AML-193 (cell line): ENCODE results near the gene FAP.

Experiments used
- DNase-seq, 2 experiments: peaks; one replicate each; lab custom pipeline; 2025; lab: John Stamatoyannopoulos, UW

Gene FAP

DNA sequence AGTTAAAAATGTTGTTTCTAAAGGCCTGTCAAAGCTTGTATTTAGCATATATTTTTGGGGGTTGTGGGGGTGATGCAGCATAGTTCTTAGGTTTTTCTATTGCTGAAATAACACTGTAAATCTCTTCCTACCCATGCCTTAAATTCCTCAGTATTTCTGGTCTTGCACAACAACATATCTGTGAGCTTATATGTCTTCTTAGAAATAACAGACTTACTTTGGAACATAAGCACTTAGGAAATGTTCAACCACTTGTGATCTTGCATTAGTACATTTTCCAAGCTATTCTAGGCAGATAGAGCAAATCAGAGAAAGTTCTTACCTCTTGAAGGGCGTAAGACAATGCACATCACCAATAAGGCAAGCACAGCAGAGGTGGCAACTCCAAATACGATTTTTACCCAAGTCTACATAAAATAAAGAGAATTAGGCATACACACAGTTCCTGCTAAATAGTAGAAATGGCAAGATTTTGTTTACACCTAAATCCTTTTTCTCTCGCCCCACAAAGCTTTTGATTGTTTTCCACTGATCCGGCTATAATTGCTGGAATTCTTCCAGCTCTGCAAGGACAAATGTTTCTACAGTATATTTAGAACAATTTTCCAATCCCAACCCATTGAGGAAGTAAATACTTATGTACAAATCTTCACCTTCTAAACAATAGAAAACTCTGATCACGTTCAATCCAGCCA, 512 bp downstream of the FAP start:
- no peak for DNase-seq

DNA sequence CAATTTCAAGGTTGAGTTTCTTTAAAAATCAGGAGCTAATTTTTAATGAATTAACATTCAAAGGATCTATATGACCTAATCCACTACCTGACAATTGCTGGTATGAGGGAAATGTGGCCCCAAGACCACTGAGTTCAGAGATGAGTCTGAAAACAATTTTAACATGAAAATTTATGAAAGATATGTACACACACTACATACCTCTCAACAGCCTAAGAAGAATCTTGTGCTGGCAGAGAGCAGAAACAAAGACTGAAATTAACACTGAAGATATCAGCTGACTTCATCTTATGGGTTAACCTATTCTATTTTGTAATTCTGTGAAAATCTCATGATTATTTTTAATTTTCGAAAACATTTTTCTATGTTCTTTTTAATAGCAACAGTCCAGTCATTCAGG, 1.7 kb downstream of the FAP start:
- no peak for DNase-seq

DNA sequence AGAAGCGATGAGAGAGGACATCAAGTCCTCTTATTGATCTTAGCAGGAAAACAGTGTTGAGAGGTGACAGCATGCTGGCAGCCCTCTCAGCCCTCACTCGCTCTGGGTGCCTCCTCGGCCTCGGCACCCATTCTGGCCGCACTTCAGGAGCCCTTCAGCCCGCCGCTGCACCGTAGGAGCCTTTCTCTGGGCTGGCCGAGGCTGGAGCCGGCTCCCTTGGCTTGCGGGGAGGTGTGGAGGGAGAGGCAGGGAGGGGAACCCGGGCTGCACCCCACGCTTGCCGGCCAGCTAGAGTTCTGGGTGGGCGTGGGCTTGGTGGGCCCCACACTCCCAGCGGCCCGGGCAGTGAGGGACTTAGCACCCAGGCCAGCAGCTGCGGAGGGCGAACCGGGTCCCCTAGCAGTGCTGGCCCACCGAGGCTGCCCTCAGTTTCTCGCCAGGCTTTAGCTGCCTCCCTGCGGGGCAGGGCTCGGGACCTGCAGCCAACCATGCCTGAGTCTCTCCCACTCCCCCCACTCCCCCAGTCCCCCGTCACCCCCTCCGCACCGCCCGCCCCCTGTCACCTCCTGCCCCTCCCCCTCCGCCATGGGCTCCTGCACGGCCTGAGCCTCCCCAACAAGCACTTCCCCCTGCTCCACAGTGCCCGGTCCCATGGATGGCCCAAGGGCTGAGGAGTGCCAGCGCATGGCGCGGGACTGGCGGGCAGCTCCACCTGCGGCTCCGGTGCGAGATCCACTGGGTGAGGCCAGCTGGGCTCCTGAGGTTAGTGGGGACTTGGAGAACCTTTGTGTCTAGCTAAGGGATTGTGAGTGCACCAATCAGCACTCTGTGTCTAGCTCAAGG, 8.4 kb downstream of the FAP start:
- no peak for DNase-seq

DNA sequence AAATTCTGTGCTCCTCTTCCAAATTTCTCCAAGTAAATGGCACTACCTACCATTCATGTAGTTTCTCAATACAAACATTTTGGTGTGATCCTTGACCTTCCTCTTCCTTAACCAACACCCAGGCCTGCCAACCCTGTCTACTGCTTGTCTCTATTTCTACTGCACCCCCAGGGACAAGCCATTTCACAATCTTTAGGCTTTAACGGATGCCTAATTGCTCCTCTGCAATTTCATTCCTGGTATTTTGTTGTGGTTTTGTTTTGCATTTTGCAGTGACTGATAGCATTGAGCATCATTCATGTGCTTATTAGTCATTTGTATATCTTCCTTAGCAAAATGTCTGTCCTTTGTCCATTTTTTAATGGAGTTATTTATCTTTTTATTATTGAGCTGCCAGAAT, 10.0 kb downstream of the FAP start:
- DNase-seq: peak; percentile 94 to 96

DNA sequence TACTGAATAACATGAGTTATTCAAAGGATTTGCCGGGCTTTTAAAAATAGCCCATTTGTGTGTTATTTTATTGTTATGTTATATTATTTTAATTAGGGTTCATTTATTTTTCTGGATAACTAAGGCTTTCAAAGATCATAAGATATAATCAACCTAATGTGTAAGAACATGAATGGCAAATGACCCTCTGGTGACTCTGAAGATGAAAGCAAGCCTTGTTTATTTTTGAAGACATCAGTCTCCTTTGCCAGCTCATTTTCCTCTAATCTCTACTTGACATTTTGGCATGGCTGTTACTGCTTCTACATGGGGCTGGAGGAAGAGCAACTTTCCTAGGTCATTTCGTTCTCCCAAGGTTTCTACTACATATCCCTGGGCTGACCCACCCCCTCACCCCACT, 10.6 kb downstream of the FAP start:
- no peak for DNase-seq

DNA sequence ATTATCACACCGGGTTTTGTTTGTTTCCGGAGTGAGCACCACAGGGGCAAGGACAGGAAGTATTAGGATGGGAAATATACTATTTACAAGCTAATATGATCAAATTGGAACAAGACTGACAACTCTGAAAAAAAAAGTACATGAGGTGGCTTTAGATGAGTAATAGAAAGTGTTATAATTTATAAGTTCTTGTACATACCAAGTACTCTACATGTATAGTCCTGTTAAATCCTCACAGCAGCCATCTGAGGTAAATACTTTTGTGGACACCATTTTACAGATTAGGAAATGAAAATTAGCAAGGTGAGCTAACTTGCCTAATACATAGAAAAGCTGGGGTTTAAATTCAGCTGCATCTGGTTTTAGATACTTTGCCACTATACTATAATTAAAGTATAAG, 11.2 kb downstream of the FAP start:
- no peak for DNase-seq

DNA sequence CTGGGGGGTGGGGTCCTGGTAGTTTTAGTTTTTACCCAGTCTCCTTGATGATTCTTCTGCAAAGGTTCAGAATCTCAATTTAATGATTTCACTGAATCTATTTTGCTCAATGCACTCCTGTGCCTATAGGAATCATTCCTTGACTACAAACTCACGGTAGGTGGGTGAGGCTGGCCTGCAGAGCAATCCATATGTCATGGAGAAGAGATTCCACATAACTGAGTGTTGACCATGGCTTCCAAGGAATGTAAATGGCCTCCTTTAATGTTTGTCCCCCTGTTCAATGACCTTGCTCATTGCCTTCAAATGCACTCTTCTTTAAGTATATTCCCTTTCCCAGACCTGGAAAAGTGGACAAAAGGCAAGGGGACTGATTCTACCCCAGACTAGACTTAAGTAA, 12.5 kb downstream of the FAP start:
- DNase-seq: no peak

DNA sequence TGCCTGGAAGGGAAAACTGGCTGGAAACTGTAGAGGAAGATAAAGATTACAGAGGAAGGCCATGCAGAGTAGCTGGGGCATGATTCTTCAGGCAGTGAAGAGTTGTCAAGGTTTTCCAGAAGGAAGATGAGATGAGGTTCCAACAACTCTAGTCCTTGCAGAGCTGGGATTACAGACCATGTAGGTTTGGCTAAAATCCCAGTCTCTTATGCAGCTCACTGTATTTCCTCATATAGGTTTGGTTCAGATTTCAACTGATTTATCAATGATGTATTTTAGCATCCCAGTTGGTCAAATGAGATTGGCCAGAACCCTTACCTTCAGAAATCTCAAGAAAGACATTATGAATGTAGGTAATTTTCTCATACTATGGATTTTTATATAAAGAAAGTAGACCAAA, 16.4 kb downstream of the FAP start:
- no peak for DNase-seq

DNA sequence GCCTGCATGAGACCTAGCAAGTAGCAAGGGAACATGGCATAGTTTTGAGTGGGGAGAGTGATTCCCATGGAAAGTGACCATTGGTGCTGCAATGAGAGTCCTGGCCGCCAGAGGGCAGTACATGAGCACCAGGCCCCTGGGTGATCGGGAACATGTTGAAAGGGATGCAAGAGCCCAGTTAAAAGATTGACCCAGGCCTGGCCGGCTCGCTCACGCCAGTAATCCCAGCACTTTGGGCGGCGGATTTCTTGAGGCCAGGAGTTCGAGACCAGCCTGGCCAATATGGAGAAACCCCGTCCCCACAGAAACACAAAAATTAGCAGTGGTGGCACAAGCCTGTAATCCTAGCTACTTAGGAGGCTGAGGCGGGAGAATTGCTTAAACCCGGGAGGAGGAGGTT, 22.2 kb downstream of the FAP start:
- DNase-seq: peak; percentile 43 to 51

DNA sequence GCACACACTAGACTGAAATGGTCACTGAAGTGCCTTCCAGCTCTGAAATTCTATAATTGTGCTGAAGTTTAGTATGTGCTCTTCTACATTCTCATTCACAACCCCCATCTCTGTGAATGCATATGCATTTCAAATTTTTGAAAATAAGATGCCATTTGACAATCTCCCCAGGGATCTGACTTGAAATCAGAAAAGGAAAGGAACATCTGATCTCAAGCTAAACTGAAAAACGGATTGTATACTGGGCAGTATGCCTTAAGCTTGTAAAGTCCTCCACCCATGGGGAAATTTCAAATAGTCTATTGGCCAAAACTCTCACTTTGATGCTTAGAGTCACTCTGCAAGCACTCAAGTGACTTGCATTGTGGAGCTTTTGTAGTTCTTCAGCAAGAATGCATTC, 22.9 kb downstream of the FAP start:
- DNase-seq: no peak

DNA sequence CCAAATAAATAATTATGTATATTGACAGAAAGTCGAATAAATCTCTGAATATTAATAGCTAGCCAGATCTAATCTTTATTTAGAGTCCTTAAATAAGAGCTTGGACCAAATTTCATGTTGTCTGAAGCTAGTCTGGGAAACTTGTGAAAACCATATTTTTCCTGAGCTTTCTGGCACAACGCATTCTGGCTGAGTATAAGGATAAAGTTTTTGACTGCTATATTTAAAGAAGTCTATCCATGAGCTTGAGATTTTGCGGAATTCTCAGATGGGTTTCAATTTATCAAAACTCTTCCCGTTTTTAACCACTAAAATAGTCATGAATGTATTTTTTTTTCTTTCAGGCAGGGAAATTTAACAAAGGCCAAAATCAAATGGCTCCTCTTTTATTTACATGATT, 23.8 kb downstream of the FAP start:
- DNase-seq: no peak

DNA sequence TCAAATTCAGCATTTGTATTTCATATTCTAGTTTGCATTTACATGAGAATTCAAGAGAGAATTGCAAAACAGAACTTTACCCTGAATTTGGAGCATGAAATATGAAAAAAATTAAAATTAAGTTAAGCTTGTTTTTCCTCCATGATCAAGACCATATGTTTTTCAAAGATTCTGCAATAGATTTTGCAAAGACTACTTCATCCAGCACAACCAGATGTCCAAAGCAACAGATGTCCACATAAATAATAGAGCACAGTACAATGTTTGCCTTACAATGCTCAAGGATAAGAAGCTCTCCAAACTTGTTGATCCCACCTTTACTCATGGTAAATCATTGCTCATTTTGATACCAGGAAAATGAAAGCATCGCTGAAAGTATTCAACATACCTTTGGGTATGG, 25.6 kb downstream of the FAP start:
- DNase-seq: no peak

DNA sequence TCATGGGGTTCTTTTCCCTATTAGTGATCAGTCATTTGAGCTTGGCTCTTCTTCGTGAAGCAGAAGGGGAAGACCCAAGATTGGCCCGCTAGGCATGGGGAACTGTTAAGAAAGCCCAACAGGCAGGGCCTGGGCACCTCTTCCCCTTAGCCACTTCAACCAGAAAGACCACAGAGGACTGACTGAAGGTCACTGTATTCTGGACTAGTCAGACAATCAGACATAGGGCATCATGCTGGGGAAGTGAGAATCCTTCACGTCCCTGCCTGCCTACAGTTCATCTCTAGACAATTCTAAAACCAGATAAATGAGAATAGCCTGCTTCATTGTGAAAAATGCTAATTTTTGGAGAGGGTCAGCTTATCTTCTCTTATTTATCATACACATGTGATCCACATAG, 28.1 kb downstream of the FAP start:
- no peak for DNase-seq

DNA sequence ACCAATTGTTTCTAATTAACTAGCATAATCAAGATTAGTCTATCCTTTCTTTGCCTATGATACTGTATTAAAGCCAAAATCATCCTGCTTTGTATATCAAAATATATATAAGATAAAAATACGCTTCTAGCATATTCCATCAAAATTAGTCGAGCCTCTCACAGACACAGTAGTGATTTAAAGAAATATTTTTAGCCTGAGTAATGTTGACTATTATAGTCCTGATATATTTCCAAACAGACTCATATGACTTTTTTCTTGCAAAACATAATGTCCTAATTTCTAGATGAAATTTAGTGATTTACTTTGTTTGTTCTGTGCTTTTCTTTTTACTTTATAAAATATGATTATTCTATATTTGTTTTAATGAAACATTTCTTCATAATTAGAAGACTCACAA, 30.9 kb downstream of the FAP start:
- no peak for DNase-seq

DNA sequence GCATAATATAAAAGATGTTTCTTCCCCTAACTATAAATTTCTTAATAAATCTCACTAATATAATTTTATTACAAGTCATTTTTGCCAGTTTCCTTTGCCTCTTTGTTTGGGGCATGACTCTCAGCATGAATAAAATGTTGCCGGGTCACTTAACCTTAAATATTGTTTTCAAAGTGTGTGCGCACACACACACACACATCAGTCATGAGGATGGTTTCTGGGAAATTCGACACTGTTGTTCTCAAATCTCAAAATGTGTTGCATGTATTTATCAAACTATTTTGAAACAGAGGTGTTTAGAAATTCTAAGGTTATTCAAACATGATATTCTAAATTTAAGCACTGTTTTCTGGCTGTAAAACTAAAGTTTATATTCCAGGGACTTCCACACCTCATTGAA, 31.5 kb downstream of the FAP start:
- no peak for DNase-seq

DNA sequence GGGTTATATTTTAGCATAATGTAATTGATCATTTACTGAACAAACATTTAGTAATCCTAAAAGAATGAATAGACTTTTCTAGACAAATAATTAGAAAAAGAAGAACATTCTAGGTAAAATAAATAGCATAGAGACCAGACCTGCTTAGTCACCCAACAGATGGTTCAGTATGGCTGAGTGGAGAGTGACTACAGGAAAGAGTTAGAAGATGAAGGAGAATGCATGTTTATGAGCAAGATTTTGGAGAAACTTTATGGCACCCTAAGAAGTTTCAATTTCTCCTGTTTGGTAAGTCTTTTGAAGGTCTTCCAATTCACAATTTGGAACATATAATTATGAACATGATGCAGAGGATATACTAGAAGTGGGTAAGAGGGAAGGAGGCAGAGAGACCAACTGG, 32.9 kb downstream of the FAP start:
- DNase-seq: no peak

DNA sequence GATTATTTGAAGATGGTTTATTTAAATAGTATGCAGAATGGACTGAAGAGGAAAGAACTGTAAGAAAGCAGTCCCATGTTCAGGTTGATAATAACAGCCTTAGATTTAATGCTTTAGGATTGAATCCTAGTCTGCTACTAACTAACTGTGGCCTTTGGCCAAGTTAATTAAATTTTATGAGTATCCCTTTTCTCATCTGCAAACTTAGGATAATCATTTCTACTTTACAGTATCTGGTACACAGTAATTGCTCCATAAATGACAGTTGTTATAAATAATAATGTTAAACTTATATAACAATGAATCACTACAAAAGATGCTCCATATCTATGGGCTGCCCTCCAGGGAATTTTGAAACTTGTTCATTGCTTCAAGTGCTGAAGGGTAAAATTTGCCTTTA, 41.0 kb downstream of the FAP start:
- no peak for DNase-seq

DNA sequence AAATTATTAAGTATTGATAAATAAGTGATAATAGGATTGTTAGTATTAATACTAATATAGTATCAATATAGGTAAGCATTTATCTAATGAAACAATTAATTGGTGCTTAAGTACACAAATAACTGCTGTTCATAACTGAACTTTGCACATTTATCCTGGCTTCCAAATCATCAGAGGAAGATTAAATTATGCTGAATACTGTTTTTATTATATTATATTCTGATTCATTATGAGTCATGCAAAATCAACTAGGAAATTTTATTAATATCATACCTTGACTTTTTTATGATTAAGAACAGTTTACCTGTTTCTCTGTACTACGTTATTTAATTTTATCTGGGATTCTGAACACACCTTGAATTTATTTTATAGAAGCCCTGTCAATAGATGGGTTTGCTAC, 42.6 kb downstream of the FAP start:
- DNase-seq: no peak

DNA sequence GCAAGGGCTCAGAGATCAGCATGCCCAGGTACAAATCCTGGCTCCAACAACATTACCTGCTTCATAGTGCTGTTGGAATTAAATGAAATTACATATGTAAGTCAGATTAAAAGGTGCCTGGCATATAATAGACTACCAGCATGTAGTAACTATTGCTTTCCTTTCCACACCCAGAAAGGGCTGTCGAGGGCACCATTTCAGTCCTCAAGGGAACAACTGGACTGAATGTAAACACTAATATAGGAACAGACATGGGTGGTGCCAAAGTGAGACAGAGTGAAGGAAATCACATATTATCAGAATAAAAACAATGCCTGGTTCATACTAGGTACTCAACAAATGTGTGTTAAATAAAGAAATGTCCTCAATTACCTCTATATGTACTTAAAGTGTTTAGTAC, 43.3 kb downstream of the FAP start:
- DNase-seq: no peak

DNA sequence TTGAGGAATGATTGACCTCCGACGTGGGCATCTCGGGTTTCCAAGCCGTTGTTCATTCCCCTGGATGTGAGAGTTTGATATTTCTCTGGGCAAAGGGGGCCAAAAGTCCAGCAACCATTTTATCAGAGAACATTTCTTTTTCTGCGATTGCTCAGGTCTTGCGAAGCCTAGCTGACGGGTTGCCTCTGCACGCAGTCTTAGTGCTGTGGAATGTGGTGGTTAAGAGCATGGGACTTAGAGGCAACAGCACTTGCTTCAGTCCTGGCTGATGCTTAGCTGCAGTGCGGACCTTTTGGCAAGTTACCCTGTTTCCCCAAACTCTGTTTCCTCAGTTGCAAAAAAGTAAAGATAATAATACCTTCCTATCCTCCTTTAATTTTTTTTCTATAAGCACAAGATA, 45.0 kb downstream of the FAP start:
- no peak for DNase-seq

DNA sequence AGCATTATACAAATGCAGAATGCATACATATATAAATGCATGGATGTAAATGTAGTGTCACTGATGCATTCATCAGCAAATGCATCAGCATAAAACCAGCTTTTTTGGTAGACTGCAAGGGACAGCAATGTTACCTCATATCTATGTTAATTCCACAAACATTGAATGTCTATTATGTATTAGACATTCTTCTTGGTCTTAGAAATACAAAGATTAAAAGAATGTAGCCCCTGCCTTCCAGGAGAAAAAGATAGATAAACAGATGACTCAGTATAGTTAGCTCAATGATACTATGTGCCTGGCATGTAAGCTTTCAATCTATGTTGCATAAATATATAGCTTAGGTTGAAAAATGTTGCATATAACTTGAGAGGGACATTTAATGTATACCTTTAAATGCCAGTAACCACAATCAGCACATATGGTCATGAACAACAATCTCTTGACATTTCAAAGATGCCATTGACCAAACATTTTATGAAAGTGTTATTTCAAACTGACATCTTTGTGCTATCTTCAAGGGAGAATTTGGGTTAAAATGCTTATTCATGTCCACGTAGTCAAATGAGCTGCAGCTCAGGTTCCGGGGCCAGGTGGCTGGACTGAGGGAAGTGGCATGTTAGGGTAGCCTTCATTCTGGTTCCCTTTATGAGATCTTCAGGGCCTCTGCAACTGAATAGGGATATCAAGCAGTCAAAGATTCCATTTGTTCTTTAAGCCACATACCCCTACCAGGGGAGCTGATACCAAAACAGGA, 46.0 kb downstream of the FAP start:
- no peak for DNase-seq

DNA sequence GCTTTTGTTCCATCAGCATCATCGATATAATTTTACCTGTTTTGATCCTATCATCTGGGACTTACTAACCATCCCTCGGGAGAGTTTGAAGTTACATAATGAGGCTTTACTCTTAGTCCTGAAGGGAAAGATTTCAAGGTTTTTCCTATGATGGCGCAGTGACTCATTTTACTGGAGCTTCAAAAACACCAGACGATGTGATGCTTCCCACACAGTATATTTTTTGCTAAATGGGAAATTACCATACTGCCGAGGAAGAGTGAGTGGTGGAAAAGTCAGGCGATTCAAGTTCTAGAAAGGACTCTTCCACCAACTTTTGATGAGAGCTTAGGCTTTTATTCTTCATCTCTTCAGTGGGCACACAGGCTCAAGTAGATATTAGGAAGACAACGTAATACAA, 46.6 kb downstream of the FAP start:
- DNase-seq: no peak

DNA sequence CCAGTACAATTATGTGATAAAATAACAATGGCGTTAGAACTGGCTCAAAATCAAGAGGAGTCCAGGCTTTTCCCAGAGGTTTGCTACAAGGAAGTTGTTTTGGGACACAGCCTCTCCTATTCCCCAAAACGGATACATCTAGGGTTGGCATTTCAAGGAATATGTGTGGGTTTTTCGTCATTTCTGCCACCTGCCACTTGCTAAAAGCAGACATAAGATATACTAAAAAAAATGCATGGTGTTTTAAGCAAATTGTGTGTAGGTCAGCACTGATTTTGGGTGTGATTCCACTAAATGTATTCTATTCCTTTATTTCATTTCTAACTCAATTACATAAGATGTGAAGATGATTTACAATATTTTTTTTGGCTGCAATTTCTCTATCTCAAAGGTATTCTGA, 54.8 kb downstream of the FAP start:
- no peak for DNase-seq
